ENCODE measurements around the gene IL11.
"Not testable (repeated sequence)": the region's sequence is repeated elsewhere in the genome, so short reads cannot be mapped to it uniquely, and the experiment has no call there.

The IL11 gene

GRCh38 chr19:55370305-55370988 lies at the start of gene IL11:
TSS of gene IL11 (minus strand) at chr19:55370463. CDS start at chr19:55370310, 153 bp downstream.
- DNase-seq, result no peak

- no peak for DNase-seq
Observed at GRCh38 chr19:55419624-55420236, 49.5 kb upstream of the IL11 start.

DNA sequence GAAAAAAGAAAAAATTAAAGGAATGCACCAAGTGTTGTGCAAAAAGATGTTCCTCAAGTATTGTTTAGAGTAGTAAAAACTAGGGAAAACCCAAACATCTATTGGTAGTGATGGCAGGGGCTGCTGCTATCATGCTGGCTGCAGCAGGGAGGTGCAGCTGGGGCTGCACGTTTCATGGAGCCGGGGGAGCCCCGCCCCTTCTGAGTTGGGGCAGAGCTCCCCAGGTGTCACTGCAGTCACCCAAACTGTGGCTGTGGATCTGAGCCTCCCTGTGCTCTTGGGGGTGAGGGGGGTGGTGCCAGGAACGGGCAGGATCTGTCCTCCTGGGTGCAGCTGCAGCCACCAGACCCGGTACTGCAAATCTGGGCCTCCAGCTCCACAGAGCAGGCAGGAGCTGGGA lies 48.8 kb upstream of the IL11 start:
- no peak for DNase-seq

GRCh38 chr19:55418185-55418584 lies 47.9 kb upstream of the IL11 start:
- DNase-seq, result peak; percentile 66

DNA sequence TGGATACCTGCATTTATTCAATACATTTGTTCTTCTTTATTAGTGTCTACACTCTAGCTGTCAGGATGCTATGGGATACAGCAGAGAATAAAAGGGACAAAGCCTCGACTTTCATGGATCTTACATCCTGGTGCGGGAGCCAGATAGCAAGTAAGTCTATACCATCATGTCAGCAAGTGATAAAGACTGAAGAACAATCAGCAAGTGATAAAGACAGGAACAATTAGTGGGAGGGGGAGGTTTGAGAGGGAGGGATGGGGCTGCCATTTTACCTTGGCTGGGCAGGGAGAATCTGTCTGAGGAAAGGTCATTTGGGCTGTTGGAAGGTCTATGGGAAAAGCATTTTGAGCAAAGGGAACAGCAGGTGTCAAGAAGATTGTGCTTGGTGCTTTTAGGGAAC lies 39.9 kb upstream of the IL11 start:
- DNase-seq, result no peak

DNA sequence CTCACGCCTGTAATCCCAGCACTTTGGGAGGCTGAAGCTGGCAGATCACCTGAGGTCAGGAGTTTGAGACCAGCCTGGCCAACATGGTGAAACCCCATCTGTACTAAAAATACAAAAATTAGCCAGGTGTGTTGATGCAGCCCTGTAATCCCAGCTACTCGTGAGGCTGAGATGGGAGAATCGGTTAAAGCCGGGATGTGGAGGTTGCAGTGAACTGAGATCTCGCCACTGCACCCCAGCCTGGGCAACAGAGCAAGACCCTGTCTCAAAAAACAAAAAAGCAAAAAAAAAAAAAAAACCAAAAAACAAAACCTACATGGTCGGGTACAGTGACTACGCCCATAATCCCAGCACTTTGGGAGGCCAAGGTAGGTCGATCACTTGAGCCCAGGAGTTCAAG lies 38.9 kb upstream of the IL11 start:
- DNase-seq, result not testable (repeated sequence)

DNA sequence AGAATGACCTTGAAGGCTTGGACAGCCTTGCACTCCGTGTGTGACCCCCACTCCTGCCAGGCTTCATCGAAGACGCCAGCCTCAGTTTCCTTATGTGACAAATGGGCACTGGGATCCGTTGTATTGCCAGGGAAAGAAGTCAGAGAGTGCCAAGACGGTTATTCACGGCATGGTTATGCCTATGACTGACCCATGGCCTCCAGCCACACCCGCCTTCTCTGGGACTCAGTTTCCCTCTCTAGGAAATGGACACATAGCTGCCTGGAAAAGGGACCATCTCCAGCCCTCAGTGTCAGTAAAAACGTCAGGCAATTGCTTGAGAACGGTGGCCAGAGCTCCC lies 38.2 kb upstream of the IL11 start:
- no peak for DNase-seq

DNA sequence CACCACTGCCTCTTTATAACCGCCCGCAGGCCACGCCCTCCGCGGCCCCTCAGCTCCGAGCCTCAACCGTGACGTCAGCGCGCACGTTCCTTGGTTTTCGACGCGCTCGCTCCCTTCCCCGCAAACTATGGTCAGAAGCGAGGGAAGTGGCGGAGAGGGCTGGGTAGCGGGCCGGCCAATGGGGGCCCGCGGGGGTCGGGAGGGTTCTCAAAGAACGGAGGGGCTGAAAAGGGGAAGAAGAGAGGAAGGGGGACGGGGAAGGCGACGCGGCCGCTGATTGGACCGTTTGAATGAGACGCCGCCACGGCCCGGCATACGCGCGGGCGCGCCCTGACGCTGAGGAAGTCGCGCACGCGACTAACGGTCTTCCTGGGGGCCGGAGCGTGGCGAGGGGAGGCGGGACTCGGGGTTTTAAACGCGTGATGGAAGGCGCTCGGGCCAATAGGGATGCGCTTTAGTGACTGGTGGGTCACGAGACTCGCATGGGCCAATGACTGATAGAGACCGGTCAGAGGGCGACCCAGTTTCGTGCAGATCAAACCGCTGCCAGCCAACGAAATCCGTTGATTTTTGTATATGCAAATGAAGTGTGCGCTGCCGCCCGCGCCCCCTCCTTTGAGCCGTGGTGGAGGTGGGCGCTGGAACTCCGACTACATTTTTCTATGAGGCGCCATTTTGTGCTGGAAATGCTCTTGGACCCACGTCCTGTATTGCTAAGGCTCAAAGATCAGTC lies 37.7 kb upstream of the IL11 start:
- DNase-seq, result peak; percentile 100

- DNase-seq, result not testable (repeated sequence)
Observed at GRCh38 chr19:55407550-55407799, 37.2 kb upstream of the IL11 start, which contains the start of gene UBE2S. TSS of gene UBE2S (minus strand) at chr19:55407788. CDS start at chr19:55407589, 199 bp downstream.

GRCh38 chr19:55406826-55407549 lies 36.7 kb upstream of the IL11 start:
- DNase-seq, result no peak

- DNase-seq, result no peak
Observed at GRCh38 chr19:55406091-55406825, 36.0 kb upstream of the IL11 start.

DNA sequence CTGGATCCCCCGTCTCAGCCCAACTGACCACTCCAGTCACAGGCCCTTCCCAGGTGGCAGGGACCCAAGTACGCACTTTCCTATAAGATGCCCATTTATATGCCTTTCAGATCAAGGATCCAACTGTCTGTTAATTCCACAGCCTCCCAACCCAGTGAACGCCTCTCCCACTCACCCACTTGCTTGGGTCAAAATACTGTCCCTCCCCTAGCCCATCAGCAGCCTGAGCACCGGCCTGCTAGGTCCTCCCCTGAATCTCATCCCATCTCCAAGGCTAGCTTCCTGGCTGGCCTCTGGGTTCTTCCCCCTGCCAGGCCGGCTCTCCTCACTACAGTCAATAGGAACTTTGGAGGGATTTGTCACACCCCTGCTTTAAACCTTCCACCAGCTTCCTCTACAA lies 35.4 kb upstream of the IL11 start:
- DNase-seq, result no peak

DNA sequence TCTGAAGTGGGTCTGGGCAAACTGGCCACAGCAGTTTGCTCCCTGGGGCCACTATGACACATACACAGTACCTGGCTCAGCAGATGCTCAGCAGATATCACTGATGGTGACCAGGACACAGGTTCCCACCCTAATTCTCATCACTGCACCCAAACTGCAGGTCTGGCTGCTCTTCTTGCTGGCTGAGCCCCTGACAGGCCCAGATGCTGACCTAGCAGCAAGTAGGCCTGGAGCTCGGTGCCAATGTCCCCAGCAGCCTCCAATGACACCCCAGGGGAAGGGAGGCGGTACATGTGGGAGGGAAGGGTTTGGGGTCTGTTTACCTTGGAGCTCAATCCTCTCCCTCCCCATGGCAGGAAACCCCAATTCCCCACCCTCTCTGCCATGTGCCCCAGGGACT lies 32.2 kb upstream of the IL11 start:
- DNase-seq, result no peak

DNA sequence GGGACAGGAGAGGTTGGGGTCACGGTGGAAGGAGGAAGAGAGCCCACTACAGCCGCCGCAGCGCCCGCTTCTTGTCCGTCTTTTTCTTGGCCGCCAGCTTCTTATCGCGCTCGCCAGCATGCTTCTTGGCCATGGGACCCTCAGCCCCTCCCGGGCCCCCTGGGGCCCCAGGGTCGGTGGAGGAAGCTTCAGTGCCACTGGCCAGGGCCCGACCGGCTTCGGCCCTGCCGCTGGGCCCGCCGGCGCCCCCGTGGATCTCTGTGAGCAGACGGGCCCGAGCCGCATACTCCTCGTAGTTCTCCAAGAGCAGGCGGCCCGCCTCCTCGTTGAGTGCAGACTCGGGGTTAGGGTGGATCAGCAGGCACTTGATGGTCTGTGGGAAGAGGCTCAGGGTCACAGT lies 31.1 kb upstream of the IL11 start:
- not testable (repeated sequence) for DNase-seq

- DNase-seq, result no peak
Observed at GRCh38 chr19:55400281-55401087, 30.2 kb upstream of the IL11 start.

DNA sequence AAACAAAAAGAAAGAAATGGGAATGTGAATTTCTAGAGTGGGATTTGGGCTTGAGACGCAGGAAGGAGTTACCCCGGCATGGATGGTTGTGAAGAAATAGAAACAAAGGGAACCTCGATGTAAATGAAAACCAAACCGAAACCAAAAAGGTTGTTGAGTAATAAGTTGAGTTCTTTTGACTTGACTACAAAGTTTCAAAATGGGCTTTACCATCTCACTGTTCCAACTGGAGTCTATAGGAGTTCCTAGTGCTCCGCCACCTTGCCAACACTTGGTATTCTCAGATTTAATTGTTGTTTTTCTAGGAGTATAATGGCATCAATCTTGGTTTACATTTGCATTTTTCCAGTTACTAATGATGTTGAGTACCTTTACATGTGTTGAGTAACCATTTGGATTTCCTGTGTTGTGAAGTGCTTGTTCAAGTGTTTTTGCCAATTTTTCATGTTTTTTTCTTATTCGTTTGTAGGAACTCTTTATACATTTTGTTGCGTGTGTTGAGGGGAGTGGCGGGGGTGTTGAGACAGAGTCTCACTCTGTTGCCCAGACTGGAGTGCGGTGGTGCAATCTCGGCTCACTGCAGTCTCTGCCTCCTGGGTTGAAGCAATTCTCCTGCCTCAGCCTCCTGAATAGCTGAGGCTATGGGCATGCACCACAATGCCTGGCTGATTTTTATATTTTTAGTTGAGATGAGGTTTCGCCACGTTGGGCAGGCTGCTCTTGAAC lies 28.1 kb upstream of the IL11 start:
- DNase-seq, result no peak

DNA sequence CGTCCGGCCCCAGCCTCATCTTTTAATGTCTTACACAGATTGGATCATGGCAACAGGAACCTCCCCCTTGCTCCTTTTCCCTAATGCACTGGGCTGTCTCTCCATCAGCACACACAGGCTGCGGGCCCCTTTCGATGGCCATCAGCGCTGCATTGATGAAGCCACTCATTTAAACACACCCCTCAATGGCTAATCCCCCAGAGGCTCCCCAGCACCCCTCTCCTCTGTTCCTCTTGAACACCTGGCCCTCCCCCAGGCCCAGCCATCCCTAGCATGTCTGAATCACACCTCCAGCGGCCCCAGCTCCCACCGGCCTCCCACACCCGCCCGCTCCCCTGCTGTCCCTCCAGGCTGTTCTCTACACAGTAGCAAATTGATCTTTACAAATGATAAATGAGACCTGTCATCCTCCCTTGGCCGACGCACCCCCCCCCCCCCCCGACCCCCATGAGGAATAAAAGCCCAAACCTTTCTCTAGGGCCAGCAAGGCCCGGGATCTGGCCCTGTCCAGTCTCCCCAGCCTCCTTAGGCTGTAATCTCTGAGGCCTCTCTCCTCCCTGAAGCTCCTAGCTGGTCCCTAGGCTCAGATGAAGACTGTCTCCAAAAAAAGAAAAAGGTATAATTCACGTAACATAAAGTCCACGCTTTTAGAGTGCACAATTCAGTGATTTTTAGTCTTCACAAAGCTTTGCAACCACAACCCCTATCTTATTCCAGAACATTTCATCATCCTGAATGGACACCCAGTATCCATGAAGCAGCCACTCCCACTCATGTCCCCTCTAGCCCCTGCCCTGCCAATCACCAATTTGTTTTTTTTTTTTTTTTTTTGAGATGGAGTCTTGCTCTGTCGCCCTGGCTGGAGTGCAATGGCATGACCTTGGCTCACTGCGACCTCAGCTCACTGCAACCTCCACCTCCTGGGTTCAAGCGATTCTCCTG lies 22.8 kb upstream of the IL11 start:
- no peak for DNase-seq

DNA sequence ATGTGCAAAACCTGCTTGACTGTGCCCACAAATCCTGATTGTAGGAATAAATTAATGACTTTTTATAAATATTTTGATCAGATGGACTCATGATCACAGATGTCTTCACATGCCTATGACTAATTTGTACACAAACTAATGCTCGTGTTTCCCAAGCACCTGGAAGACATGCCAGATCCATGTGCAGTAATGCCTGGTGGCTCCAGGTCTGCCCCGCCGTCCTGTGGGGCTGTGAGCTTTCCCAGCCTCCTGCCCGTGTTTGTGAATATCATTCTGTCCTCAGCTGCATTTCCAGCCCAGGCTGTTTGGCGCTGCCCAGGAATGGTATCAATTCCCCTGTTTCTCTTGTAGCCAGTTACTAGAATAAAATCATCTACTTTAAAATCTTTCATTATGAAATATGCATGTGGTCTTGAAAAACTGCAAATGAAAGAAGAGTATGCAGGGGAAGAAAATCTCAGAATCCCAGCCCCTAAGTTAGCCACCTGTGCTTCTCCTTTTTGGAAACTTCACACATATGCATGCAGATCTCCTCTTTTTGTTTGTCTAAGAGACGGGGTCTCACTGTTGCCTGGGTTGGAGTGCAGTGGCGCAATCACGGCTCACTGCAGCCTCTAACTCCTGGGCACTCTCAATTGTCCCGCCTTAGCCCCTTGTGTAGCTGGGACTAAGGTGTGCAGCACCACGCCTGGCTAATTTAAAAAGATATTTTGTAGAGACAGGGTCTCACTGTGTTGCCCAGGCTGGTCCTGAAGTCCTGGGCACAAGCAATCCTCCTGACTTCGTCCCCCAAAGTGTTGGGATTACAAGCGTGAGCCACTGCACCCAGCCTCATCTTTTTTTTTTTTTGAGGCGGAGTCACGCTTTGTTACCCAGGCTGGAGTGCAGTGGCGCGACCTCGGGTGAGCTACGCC lies 21.7 kb upstream of the IL11 start:
- DNase-seq, result no peak

DNA sequence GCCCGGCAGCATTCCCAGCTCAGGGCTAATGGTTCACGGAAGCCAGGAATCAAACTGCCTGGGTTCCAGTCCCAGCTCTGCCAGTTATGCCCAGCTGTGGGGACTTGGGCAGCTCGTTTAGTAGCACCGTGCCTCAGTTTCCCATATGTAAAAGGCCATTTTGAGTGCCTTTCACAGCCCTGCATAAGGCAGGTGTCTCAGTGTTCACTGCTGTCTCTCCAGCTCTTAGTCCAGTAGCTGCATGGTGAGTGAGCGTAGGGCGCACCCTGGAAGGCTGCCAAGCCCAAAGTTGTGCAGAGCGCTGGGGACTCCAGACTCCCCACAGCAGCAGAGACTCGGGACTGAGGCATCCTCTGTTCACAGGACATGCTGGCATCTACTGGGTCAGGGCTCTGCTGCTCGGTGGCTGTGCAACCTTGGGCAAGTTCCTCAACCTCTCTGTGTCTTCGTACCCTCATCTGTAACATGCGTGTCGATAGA lies 21.0 kb upstream of the IL11 start:
- no peak for DNase-seq
